Keratinocyte (primary cell): ENCODE measurements around the gene IGF2BP2. TPM values are rescaled to one million over a fixed set of nuclear protein-coding genes. Genes with fewer than 3 reads are reported as not detected.
"Not testable (repeated sequence)": the region's sequence is repeated elsewhere in the genome, so short reads cannot be mapped to it uniquely, and the experiment has no call there.

ENCODE experiments used
- DNase-seq: peaks from one replicate; pipeline ENCODE4 v3.0.0-alpha.2; 2011; ENCODE audit warnings: low read depth, missing footprints, low spot score
- FAIRE-seq: peaks from 2 replicates; lab custom pipeline; 2011; peaks lifted over from hg19 to GRCh38; lab: Jason Lieb, UNC
- H2AFZ ChIP-seq: 2 replicates; pipeline ENCODE4 v1.6.0; 2012; ENCODE audit warnings: low read length, control low read depth, inconsistent platforms; ENCODE audit not compliant: control insufficient read depth
- H3K27ac ChIP-seq: 2 replicates; pipeline ENCODE4 v1.5.1; 2011; ENCODE audit warnings: low read length; ENCODE audit not compliant: control insufficient read depth, insufficient read depth
- H3K27me3 ChIP-seq: 3 replicates; pipeline ENCODE4 v1.6.0; 2011; ENCODE audit warnings: low read length; ENCODE audit not compliant: control insufficient read depth, insufficient read depth; ENCODE audit errors: extremely low read depth
- H3K36me3 ChIP-seq, 2 experiments: 2 replicates in 1 of 2; 3 replicates in 1 of 2; pipeline ENCODE4 v1.5.1; 2011; ENCODE audit warnings: low read length in 2 of 2, mild to moderate bottlenecking in 1 of 2; ENCODE audit not compliant: control insufficient read depth in 2 of 2, insufficient read depth in 2 of 2; ENCODE audit errors: extremely low read depth in 1 of 2
- H3K4me1 ChIP-seq: 3 replicates; pipeline ENCODE4 v1.5.1; 2011; ENCODE audit warnings: low read length; ENCODE audit not compliant: control insufficient read depth, insufficient read depth; ENCODE audit errors: extremely low read depth
- H3K4me2 ChIP-seq: 3 replicates; pipeline ENCODE4 v1.6.0; 2011; ENCODE audit warnings: low read depth, low read length; ENCODE audit not compliant: control insufficient read depth, insufficient read depth; ENCODE audit errors: extremely low read depth
- H3K4me3 ChIP-seq, 3 experiments: fragments of 200-600 bp in 1 of 3; sonication (generic) in 1 of 3; 2 replicates in 2 of 3; 3 replicates in 1 of 3; pipeline ENCODE4 v1.5.1; 2011 to 2016; ENCODE audit warnings: low read length in 3 of 3, mild to moderate bottlenecking in 3 of 3, control low read depth in 2 of 3, inconsistent platforms in 1 of 3, low read depth in 1 of 3, mixed read lengths in 1 of 3, mixed run types in 1 of 3, moderate library complexity in 1 of 3; ENCODE audit not compliant: control insufficient read depth in 2 of 3, insufficient read depth in 2 of 3; ENCODE audit errors: extremely low read depth in 1 of 3
- H3K79me2 ChIP-seq: 2 replicates; pipeline ENCODE4 v1.6.0; 2012; ENCODE audit warnings: low read length; ENCODE audit not compliant: control insufficient read depth, insufficient read depth
- H3K9ac ChIP-seq: 3 replicates; pipeline ENCODE4 v1.6.0; 2011; ENCODE audit warnings: low read length; ENCODE audit not compliant: control insufficient read depth, insufficient read depth; ENCODE audit errors: extremely low read depth
- H3K9me1 ChIP-seq: 3 replicates; pipeline ENCODE4 v1.6.0; 2011; ENCODE audit warnings: low read length; ENCODE audit not compliant: control insufficient read depth, insufficient read depth; ENCODE audit errors: extremely low read depth
- H3K9me3 ChIP-seq: 2 replicates; pipeline ENCODE4 v1.5.1; 2012; ENCODE audit warnings: low read depth, low read length; ENCODE audit not compliant: control insufficient read depth
- H4K20me1 ChIP-seq: 3 replicates; pipeline ENCODE4 v1.6.0; 2011; ENCODE audit warnings: low read length; ENCODE audit not compliant: control insufficient read depth, insufficient read depth; ENCODE audit errors: extremely low read depth
- CTCF ChIP-seq, 3 experiments: IDR thresholded peaks in 1 of 3; conservative IDR thresholded peaks in 1 of 3; optimal IDR thresholded peaks in 1 of 3; 2 replicates in 2 of 3; 3 replicates in 1 of 3; pipeline versions ENCODE3 to v1.5.1; 2011; ENCODE audit warnings: low read length in 3 of 3, mild to moderate bottlenecking in 3 of 3, moderate library complexity in 2 of 3, control low read depth in 1 of 3, inconsistent platforms in 1 of 3; ENCODE audit not compliant: insufficient read depth in 2 of 3; ENCODE audit errors: extremely low read depth in 1 of 3
- EZH2 ChIP-seq: IDR thresholded peaks from one replicate; pipeline ENCODE4 v1.6.1; 2012; ENCODE audit warnings: inconsistent platforms, mild to moderate bottlenecking, low read length, moderate library complexity
- dilution Hi-C: fragments of 300-500 bp; cut with MboI; formaldehyde crosslinking; loops from one replicate; pipeline ENCODE4 v1.7.0; 2020; ENCODE audit warnings: low sequenced_read_pairs; ENCODE audit not compliant: extremely low pct_ligation_motif_present
- polyA plus RNA-seq, 5 experiments: library from polyadenylated mRNA; depleted of rRNA in 3 of 5; stranded (reverse) in 3 of 5; stranded (forward) in 1 of 5; unstranded in 1 of 5; fragments of >200 nt; gene quantifications; 1 replicate in 1 of 5; 2 replicates in 3 of 5; 3 replicates in 1 of 5; pipeline versions ENCODE4 v1.2.1 to v1.2.3, GENCODE V29; 2011 to 2012; ENCODE audit warnings: missing spikeins in 2 of 5, low read depth in 1 of 5, low replicate concordance in 1 of 5

IGF2BP2 gene
- polyA plus RNA-seq, 1 donor (not counting 4 experiments of a cell fraction or from before 2014, with no cell fraction given) = 21.2 TPM

GRCh38 chr3:185843126-185843525 lies 18.3 kb upstream of the IGF2BP2 start:
- dilution Hi-C loops = no loop called here
- H4K20me1 ChIP-seq = no peaks in the 10 kb centered on the region
- H3K4me1 ChIP-seq = peaks cover 7% of the 10 kb centered on the region
- no peaks in the 10 kb centered on the region for H3K9me1 ChIP-seq
- H3K9ac ChIP-seq = no peak overlapping the region
- peak; percentile 60 for DNase-seq
- no peaks in the 10 kb centered on the region for H3K36me3 ChIP-seq
- no peaks in the 10 kb centered on the region for H3K27me3 ChIP-seq
- no peaks in the 10 kb centered on the region for H3K79me2 ChIP-seq
- H2AFZ ChIP-seq = no peak overlapping the region
- no peak for TF ChIP-seq CTCF (optimal IDR thresholded peaks at IDR 0.05 in 1 of 3, IDR thresholded peaks at IDR 0.05 in 1 of 3, conservative IDR thresholded peaks at IDR 0.05 in 1 of 3; ENCODE audit: extremely low read depth in 1 of 3, insufficient read depth in 2 of 3, low read length in 3 of 3)
- TF ChIP-seq EZH2 = no peak
- FAIRE-seq = peak; percentile 79
- H3K4me3 ChIP-seq = no peak overlapping the region
- H3K4me2 ChIP-seq = no peak overlapping the region
- no peak overlapping the region for H3K27ac ChIP-seq
- H3K9me3 ChIP-seq = no peaks in the 10 kb centered on the region

GRCh38 chr3:185842241-185842640 lies 17.4 kb upstream of the IGF2BP2 start:
- dilution Hi-C loops = no loop called here
- H3K4me3 ChIP-seq = no peak overlapping the region
- H4K20me1 ChIP-seq = no peaks in the 10 kb centered on the region
- no peaks in the 10 kb centered on the region for H3K36me3 ChIP-seq
- no peaks in the 10 kb centered on the region for H3K9me1 ChIP-seq
- H3K27ac ChIP-seq = no peak overlapping the region
- H3K27me3 ChIP-seq = no peaks in the 10 kb centered on the region
- H3K4me2 ChIP-seq = no peak overlapping the region
- H3K4me1 ChIP-seq = peaks cover 7% of the 10 kb centered on the region
- H3K9me3 ChIP-seq = no peaks in the 10 kb centered on the region
- H3K9ac ChIP-seq = no peak overlapping the region
- no peaks in the 10 kb centered on the region for H3K79me2 ChIP-seq
- no peak overlapping the region for H2AFZ ChIP-seq
- no peak for DNase-seq
- no peak for FAIRE-seq
- TF ChIP-seq EZH2 (no peak), CTCF (optimal IDR thresholded peaks at IDR 0.05 in 1 of 3, IDR thresholded peaks at IDR 0.05 in 1 of 3, conservative IDR thresholded peaks at IDR 0.05 in 1 of 3; ENCODE audit: extremely low read depth in 1 of 3, insufficient read depth in 2 of 3, low read length in 3 of 3) (no peak)

- H3K9me1 ChIP-seq, H3K9ac ChIP-seq, H3K27ac ChIP-seq, H3K4me1 ChIP-seq, FAIRE-seq, H2AFZ ChIP-seq, DNase-seq, H3K4me3 ChIP-seq, dilution Hi-C loops, H3K27me3 ChIP-seq, H3K4me2 ChIP-seq, H4K20me1 ChIP-seq, H3K79me2 ChIP-seq, H3K36me3 ChIP-seq, H3K9me3 ChIP-seq: not testable (repeated sequence)
Observed at GRCh38 chr3:185838417-185838989, 13.7 kb upstream of the IGF2BP2 start.
